ENCODE results near the gene ITGAV.

The ITGAV gene

GRCh38 chr2:186575302-186575701 is 14.6 kb upstream of the ITGAV start:
- TF ChIP-seq SUZ12 (IDR thresholded peaks at IDR 0.05; ENCODE audit: extremely low read depth, insufficient read depth, insufficient read length) (no peak), YY1 (IDR thresholded peaks at IDR 0.05; ENCODE audit: insufficient read depth, insufficient read length) (no peak), ZNF274 (IDR thresholded peaks at IDR 0.05; ENCODE audit: low read depth, low read length) (no peak)
- peak; percentile 48 for DNase-seq (ENCODE audit: low read depth, low spot score)
- Histone ChIP-seq H3K9ac (ENCODE audit: insufficient read length, low read depth) (no peak overlapping the region), H3K4me1 (ENCODE audit: insufficient read depth, insufficient read length) (no peaks in the 10 kb centered on the region), H3K36me3 (ENCODE audit: insufficient read depth, insufficient read length, low read length) (no peaks in the 10 kb centered on the region), H3K4me3 (ENCODE audit: insufficient read length, low read depth) (no peak overlapping the region), H3K9me3 (ENCODE audit: insufficient read depth, low read length) (no peaks in the 10 kb centered on the region), H3K27me3 (ENCODE audit: insufficient read depth, insufficient read length) (no peaks in the 10 kb centered on the region)

GRCh38 chr2:186575856-186576255 is 14.0 kb upstream of the ITGAV start:
- no peak overlapping the region for H3K9ac ChIP-seq (ENCODE audit: insufficient read length, low read depth)
- no peak for TF ChIP-seq ZNF274 (IDR thresholded peaks at IDR 0.05; ENCODE audit: low read depth, low read length)
- no peak for TF ChIP-seq SUZ12 (IDR thresholded peaks at IDR 0.05; ENCODE audit: extremely low read depth, insufficient read depth, insufficient read length)
- no peak for TF ChIP-seq YY1 (IDR thresholded peaks at IDR 0.05; ENCODE audit: insufficient read depth, insufficient read length)

GRCh38 chr2:186576614-186577013 is 13.2 kb upstream of the ITGAV start:
- H3K36me3 ChIP-seq (ENCODE audit: insufficient read depth, insufficient read length, low read length): no peaks in the 10 kb centered on the region
- no peak overlapping the region for H3K4me3 ChIP-seq (ENCODE audit: insufficient read length, low read depth)

More at GRCh38 chr2:186575856-186576255, 14.0 kb upstream of the ITGAV start:
- H3K9me3 ChIP-seq (ENCODE audit: insufficient read depth, low read length): no peaks in the 10 kb centered on the region
- DNase-seq (ENCODE audit: low read depth, low spot score): no peak
- H3K4me3 ChIP-seq (ENCODE audit: insufficient read length, low read depth): no peak overlapping the region
- no peaks in the 10 kb centered on the region for H3K27me3 ChIP-seq (ENCODE audit: insufficient read depth, insufficient read length)
- H3K4me1 ChIP-seq (ENCODE audit: insufficient read depth, insufficient read length): no peaks in the 10 kb centered on the region
- H3K36me3 ChIP-seq (ENCODE audit: insufficient read depth, insufficient read length, low read length): no peaks in the 10 kb centered on the region

GRCh38 chr2:186582698-186583097 is 7.2 kb upstream of the ITGAV start:
- no peak for TF ChIP-seq SUZ12 (IDR thresholded peaks at IDR 0.05; ENCODE audit: extremely low read depth, insufficient read depth, insufficient read length)
- TF ChIP-seq YY1 (IDR thresholded peaks at IDR 0.05; ENCODE audit: insufficient read depth, insufficient read length): no peak
- TF ChIP-seq ZNF274 (IDR thresholded peaks at IDR 0.05; ENCODE audit: low read depth, low read length): no peak
- Histone ChIP-seq H3K9me3 (ENCODE audit: insufficient read depth, low read length) (no peaks in the 10 kb centered on the region), H3K4me3 (ENCODE audit: insufficient read length, low read depth) (no peak overlapping the region), H3K27me3 (ENCODE audit: insufficient read depth, insufficient read length) (no peaks in the 10 kb centered on the region), H3K9ac (ENCODE audit: insufficient read length, low read depth) (no peak overlapping the region), H3K36me3 (ENCODE audit: insufficient read depth, insufficient read length, low read length) (no peaks in the 10 kb centered on the region), H3K4me1 (ENCODE audit: insufficient read depth, insufficient read length) (no peaks in the 10 kb centered on the region)
- no peak for DNase-seq (ENCODE audit: low read depth, low spot score)

More at GRCh38 chr2:186576614-186577013, 13.2 kb upstream of the ITGAV start:
- no peak for DNase-seq (ENCODE audit: low read depth, low spot score)
- Histone ChIP-seq H3K9ac (ENCODE audit: insufficient read length, low read depth) (no peak overlapping the region), H3K27me3 (ENCODE audit: insufficient read depth, insufficient read length) (no peaks in the 10 kb centered on the region), H3K9me3 (ENCODE audit: insufficient read depth, low read length) (no peaks in the 10 kb centered on the region), H3K4me1 (ENCODE audit: insufficient read depth, insufficient read length) (no peaks in the 10 kb centered on the region)
- TF ChIP-seq ZNF274 (IDR thresholded peaks at IDR 0.05; ENCODE audit: low read depth, low read length) (no peak), SUZ12 (IDR thresholded peaks at IDR 0.05; ENCODE audit: extremely low read depth, insufficient read depth, insufficient read length) (no peak), YY1 (IDR thresholded peaks at IDR 0.05; ENCODE audit: insufficient read depth, insufficient read length) (no peak)

- no peak for DNase-seq (ENCODE audit: low read depth, low spot score)
- H3K4me1 ChIP-seq (ENCODE audit: insufficient read depth, insufficient read length): no peaks in the 10 kb centered on the region
- no peak overlapping the region for H3K4me3 ChIP-seq (ENCODE audit: insufficient read length, low read depth)
- no peaks in the 10 kb centered on the region for H3K36me3 ChIP-seq (ENCODE audit: insufficient read depth, insufficient read length, low read length)
- TF ChIP-seq YY1 (IDR thresholded peaks at IDR 0.05; ENCODE audit: insufficient read depth, insufficient read length): no peak
- no peak for TF ChIP-seq ZNF274 (IDR thresholded peaks at IDR 0.05; ENCODE audit: low read depth, low read length)
- no peak for TF ChIP-seq SUZ12 (IDR thresholded peaks at IDR 0.05; ENCODE audit: extremely low read depth, insufficient read depth, insufficient read length)
- H3K9ac ChIP-seq (ENCODE audit: insufficient read length, low read depth): no peak overlapping the region
- no peaks in the 10 kb centered on the region for H3K9me3 ChIP-seq (ENCODE audit: insufficient read depth, low read length)
- peaks cover 3% of the 10 kb centered on the region for H3K27me3 ChIP-seq (ENCODE audit: insufficient read depth, insufficient read length)
Observed at GRCh38 chr2:186584053-186584452, 5.8 kb upstream of the ITGAV start.

- no peak for DNase-seq (ENCODE audit: low read depth, low spot score)
- no peak overlapping the region for H3K4me3 ChIP-seq (ENCODE audit: insufficient read length, low read depth)
- H3K27me3 ChIP-seq (ENCODE audit: insufficient read depth, insufficient read length): peaks cover 5% of the 10 kb centered on the region
- no peaks in the 10 kb centered on the region for H3K4me1 ChIP-seq (ENCODE audit: insufficient read depth, insufficient read length)
- H3K9ac ChIP-seq (ENCODE audit: insufficient read length, low read depth): no peak overlapping the region
- no peaks in the 10 kb centered on the region for H3K9me3 ChIP-seq (ENCODE audit: insufficient read depth, low read length)
- peaks cover 6% of the 10 kb centered on the region for H3K36me3 ChIP-seq (ENCODE audit: insufficient read depth, insufficient read length, low read length)
- TF ChIP-seq ZNF274 (IDR thresholded peaks at IDR 0.05; ENCODE audit: low read depth, low read length) (no peak), YY1 (IDR thresholded peaks at IDR 0.05; ENCODE audit: insufficient read depth, insufficient read length) (no peak), SUZ12 (IDR thresholded peaks at IDR 0.05; ENCODE audit: extremely low read depth, insufficient read depth, insufficient read length) (no peak)
Observed at GRCh38 chr2:186588421-186588820, 1.4 kb upstream of the ITGAV start.

GRCh38 chr2:186588940-186589611 is 780 bp upstream of the ITGAV start:
- Histone ChIP-seq H3K4me3 (ENCODE audit: insufficient read length, low read depth) (peak overlapping the region; percentile 81), H3K36me3 (ENCODE audit: insufficient read depth, insufficient read length, low read length) (peaks cover 6% of the 10 kb centered on the region), H3K9me3 (ENCODE audit: insufficient read depth, low read length) (no peaks in the 10 kb centered on the region), H3K4me1 (ENCODE audit: insufficient read depth, insufficient read length) (no peaks in the 10 kb centered on the region), H3K9ac (ENCODE audit: insufficient read length, low read depth) (peak overlapping the region; percentile 93), H3K27me3 (ENCODE audit: insufficient read depth, insufficient read length) (peaks cover 5% of the 10 kb centered on the region)
- DNase-seq (ENCODE audit: low read depth, low spot score): no peak
- no peak for TF ChIP-seq YY1 (IDR thresholded peaks at IDR 0.05; ENCODE audit: insufficient read depth, insufficient read length)
- TF ChIP-seq SUZ12 (IDR thresholded peaks at IDR 0.05; ENCODE audit: extremely low read depth, insufficient read depth, insufficient read length): no peak
- no peak for TF ChIP-seq ZNF274 (IDR thresholded peaks at IDR 0.05; ENCODE audit: low read depth, low read length)

All from NT2/D1 (cell line).